Umbilical cord (tissue), 2 donors: ENCODE measurements around the gene TMEM44. TPM values are rescaled to one million over a fixed set of nuclear protein-coding genes. Genes with fewer than 3 reads are reported as not detected.

Source experiments
- DNase-seq: peaks from one replicate; pipeline ENCODE4 v3.0.0-alpha.2; 2015; ENCODE audit warnings: low spot score
- total RNA-seq: library from RNA; depleted of rRNA; stranded (reverse); fragments of >200 nt; gene quantifications from one replicate; pipeline ENCODE4 v1.2.3, GENCODE V29; 2014; ENCODE audit warnings: low replicate concordance; ENCODE audit not compliant: insufficient read depth

The TMEM44 gene
- total RNA-seq, 1 donor from 2014 or later: 3.9 TPM

GRCh38 chr3:194579091-194579606 is 54.1 kb downstream of the TMEM44 start:
- no peak for DNase-seq

GRCh38 chr3:194577986-194578905 is 55.0 kb downstream of the TMEM44 start:
- no peak for DNase-seq

GRCh38 chr3:194575484-194576210 is 57.6 kb downstream of the TMEM44 start:
- DNase-seq: no peak

GRCh38 chr3:194574639-194575483 is 58.4 kb downstream of the TMEM44 start:
- no peak for DNase-seq

GRCh38 chr3:194573680-194574437 is 59.4 kb downstream of the TMEM44 start:
- DNase-seq: no peak

- no peak for DNase-seq
These were observed 60.2 kb downstream of the TMEM44 start for GRCh38 chr3:194572944-194573491.

GRCh38 chr3:194572143-194572789 is 61.0 kb downstream of the TMEM44 start:
- peak; percentile 65 for DNase-seq

GRCh38 chr3:194571491-194572142 is 61.6 kb downstream of the TMEM44 start:
- no peak for DNase-seq

- DNase-seq: no peak
These were observed 62.3 kb downstream of the TMEM44 start for GRCh38 chr3:194570898-194571297.

- DNase-seq: no peak
These were observed 63.0 kb downstream of the TMEM44 start for GRCh38 chr3:194570235-194570634.

- no peak for DNase-seq
These were observed 64.0 kb downstream of the TMEM44 start for GRCh38 chr3:194569252-194569651.

GRCh38 chr3:194565597-194566190 is 67.5 kb downstream of the TMEM44 start:
- DNase-seq: no peak

GRCh38 chr3:194562986-194563385 is 70.2 kb downstream of the TMEM44 start:
- no peak for DNase-seq

GRCh38 chr3:194561306-194561974 is 71.8 kb downstream of the TMEM44 start:
- no peak for DNase-seq

GRCh38 chr3:194560047-194560446 is 73.2 kb downstream of the TMEM44 start:
- no peak for DNase-seq

- no peak for DNase-seq
These were observed 73.7 kb downstream of the TMEM44 start for GRCh38 chr3:194559530-194559929.

GRCh38 chr3:194556086-194557056 is 76.8 kb downstream of the TMEM44 start:
- DNase-seq: no peak
